ENCODE data around the gene RMND5A. TPM values are rescaled to one million over a fixed set of nuclear protein-coding genes. Genes with fewer than 3 reads are reported as not detected.
"Not testable (repeated sequence)": the region's sequence is repeated elsewhere in the genome, so short reads cannot be mapped to it uniquely, and the experiment has no call there.

Gene RMND5A, protein sequence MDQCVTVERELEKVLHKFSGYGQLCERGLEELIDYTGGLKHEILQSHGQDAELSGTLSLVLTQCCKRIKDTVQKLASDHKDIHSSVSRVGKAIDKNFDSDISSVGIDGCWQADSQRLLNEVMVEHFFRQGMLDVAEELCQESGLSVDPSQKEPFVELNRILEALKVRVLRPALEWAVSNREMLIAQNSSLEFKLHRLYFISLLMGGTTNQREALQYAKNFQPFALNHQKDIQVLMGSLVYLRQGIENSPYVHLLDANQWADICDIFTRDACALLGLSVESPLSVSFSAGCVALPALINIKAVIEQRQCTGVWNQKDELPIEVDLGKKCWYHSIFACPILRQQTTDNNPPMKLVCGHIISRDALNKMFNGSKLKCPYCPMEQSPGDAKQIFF
- 10 to 100 TPM; 24.3 to 42.5 (median 32.0) TPM for total RNA-seq
- polyA plus RNA-seq = 10 to 100 TPM; 13.0 to 13.9 TPM
- total RNA-seq = 83.2 reads per million, percentile 81 among the genes with 10 or more reads in this experiment

DNA sequence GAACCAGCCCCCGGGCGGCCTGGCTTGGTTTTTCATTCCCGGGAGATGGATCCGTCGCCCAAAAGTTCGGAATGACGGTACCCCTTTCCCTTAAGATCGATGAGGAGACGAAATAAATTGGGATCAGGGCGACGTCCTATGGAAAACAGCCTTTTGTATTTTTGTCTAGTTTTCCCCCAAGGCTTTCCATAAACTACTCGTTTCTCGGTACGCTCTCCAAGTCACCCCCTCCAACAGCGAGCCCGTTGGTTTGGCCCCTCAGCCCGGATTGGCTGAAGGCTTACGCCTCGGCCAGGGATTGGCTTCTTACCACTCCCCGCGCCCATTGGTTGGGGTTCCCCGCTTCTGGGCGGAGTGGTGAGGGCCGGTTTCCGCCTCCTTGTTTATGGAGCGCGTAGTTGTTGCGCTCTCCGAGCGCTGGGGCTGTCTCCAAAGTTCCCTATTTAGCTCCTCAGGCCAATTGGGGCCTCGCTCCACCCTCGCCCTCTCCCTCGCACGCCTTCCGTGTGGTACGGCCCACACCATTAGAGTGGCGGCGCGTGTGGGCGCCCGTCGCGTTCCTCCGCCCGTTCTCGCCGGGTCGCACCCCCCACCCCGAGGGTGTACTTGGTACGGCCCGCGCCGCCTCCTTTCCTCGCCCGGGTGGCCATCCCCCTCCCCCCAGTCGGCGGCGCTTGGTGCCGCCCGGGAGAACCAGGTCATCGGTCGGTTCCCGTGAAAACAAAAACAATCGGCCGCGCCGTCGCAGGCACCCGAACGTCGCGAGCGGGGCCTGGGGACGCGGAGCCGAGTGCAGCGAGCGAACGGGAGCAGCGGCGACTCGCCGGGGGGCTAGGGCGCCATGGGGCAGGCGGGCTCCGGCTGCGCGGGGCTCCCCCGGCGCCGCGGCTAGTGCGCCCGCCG, at the start of gene RMND5A:
TSS of gene RMND5A (plus strand) at position 655 of the 903 bp plus-strand sequence. CDS start 377 bp downstream, outside the sequence.
- H3K9me3 Mint-ChIP-seq; H3K27me3 ChIP-seq (ENCODE audit: control insufficient read depth in 2 of 2, insufficient read depth in 2 of 2, low read length in 2 of 2); intact Hi-C loops (cut with micrococcal nuclease); POLR2A ChIA-PET; H3K9me3 ChIP-seq (ENCODE audit: control insufficient read depth in 2 of 3, low read length in 3 of 3); H3K36me3 Mint-ChIP-seq; H3K4me1 ChIP-seq (ENCODE audit: control insufficient read depth in 2 of 2, insufficient read depth in 2 of 2, low read length in 2 of 2); CTCF ChIA-PET; H3K36me3 ChIP-seq (ENCODE audit: control insufficient read depth in 2 of 3, insufficient read depth in 3 of 3, low read length in 3 of 3); H3K27me3 Mint-ChIP-seq: not testable (repeated sequence)
- Mint-ChIP-seq H3K4me1 (peaks cover 0 to 11% (median 7%) of the 10 kb centered on the region in 7 donors), H3K27ac (peak within 1 kb of the TSS in 6 of 9 donors; percentile 65 to 86 (median 81)), H3K4me3 (peak within 1 kb of the TSS; percentile 79 to 88 (median 82))
- peak; percentile 91 for ATAC-seq
- peak within 1 kb of the TSS; percentile 72 for H3K27ac ChIP-seq (ENCODE audit: low read depth, low read length)
- H3K4me3 ChIP-seq (ENCODE audit: low read length) = peak within 1 kb of the TSS; percentile 56
- DNase-seq = peak; percentile 86 to 95 (median 93)

GRCh38 chr2:86671337-86671981, 48.6 kb upstream of the RMND5A start:
- Mint-ChIP-seq H3K9me3 (peaks cover 0 to 7% (median 2%) of the 10 kb centered on the region in 11 donors), H3K27me3 (no peaks in the 10 kb centered on the region), H3K36me3 (peaks cover 0 to 4% (median 4%) of the 10 kb centered on the region in 5 donors), H3K4me3 (no peak overlapping the region), H3K4me1 (peaks cover 0 to 4% (median 0%) of the 10 kb centered on the region in 7 donors), H3K27ac (no peak overlapping the region)
- ChIA-PET POLR2A (no interaction called here), CTCF (no interaction called here)
- DNase-seq = no peak
- intact Hi-C loops (cut with micrococcal nuclease) = loop anchor here in 1 of 2 donors (10.0 kb wide), 1 partner anchor 297 kb away; no protein-coding TSS in a partner anchor
- Histone ChIP-seq H3K9me3 (ENCODE audit: control insufficient read depth in 2 of 3, low read length in 3 of 3) (no peaks in the 10 kb centered on the region), H3K36me3 (ENCODE audit: control insufficient read depth in 2 of 3, insufficient read depth in 3 of 3, low read length in 3 of 3) (no peaks in the 10 kb centered on the region), H3K27me3 (ENCODE audit: control insufficient read depth in 2 of 2, insufficient read depth in 2 of 2, low read length in 2 of 2) (no peaks in the 10 kb centered on the region), H3K4me1 (ENCODE audit: control insufficient read depth in 2 of 2, insufficient read depth in 2 of 2, low read length in 2 of 2) (no peaks in the 10 kb centered on the region), H3K4me3 (ENCODE audit: low read length) (no peak overlapping the region), H3K27ac (ENCODE audit: low read depth, low read length) (no peak overlapping the region)
- no peak for ATAC-seq

GRCh38 chr2:86672027-86672545, 48.0 kb upstream of the RMND5A start:
- Histone ChIP-seq H3K27me3 (ENCODE audit: control insufficient read depth in 2 of 2, insufficient read depth in 2 of 2, low read length in 2 of 2) (no peaks in the 10 kb centered on the region), H3K4me3 (ENCODE audit: low read length) (no peak overlapping the region), H3K36me3 (ENCODE audit: control insufficient read depth in 2 of 3, insufficient read depth in 3 of 3, low read length in 3 of 3) (no peaks in the 10 kb centered on the region), H3K9me3 (ENCODE audit: control insufficient read depth in 2 of 3, low read length in 3 of 3) (no peaks in the 10 kb centered on the region), H3K4me1 (ENCODE audit: control insufficient read depth in 2 of 2, insufficient read depth in 2 of 2, low read length in 2 of 2) (no peaks in the 10 kb centered on the region), H3K27ac (ENCODE audit: low read depth, low read length) (no peak overlapping the region)
- Mint-ChIP-seq H3K9me3 (peaks cover 0 to 5% (median 1%) of the 10 kb centered on the region in 11 donors), H3K4me1 (peaks cover 0 to 4% (median 0%) of the 10 kb centered on the region in 7 donors), H3K36me3 (peaks cover 0 to 4% (median 4%) of the 10 kb centered on the region in 5 donors), H3K27ac (no peak overlapping the region), H3K27me3 (no peaks in the 10 kb centered on the region), H3K4me3 (no peak overlapping the region)
- ATAC-seq (no peak), DNase-seq (no peak)
- POLR2A ChIA-PET = no interaction called here
- CTCF ChIA-PET = no interaction called here
- intact Hi-C loops (cut with micrococcal nuclease) = loop anchor here in 1 of 2 donors (10.0 kb wide), 1 partner anchor 297 kb away; no protein-coding TSS in a partner anchor

GRCh38 chr2:86673011-86673410, 47.1 kb upstream of the RMND5A start:
- Mint-ChIP-seq H3K4me3 (no peak overlapping the region), H3K4me1 (peaks cover 0 to 4% (median 0%) of the 10 kb centered on the region in 7 donors), H3K27ac (no peak overlapping the region), H3K27me3 (peaks cover 0 to 3% (median 0%) of the 10 kb centered on the region in 5 donors), H3K9me3 (peaks cover 0 to 2% (median 0%) of the 10 kb centered on the region in 11 donors), H3K36me3 (peaks cover 0 to 4% (median 0%) of the 10 kb centered on the region in 5 donors)
- Histone ChIP-seq H3K36me3 (ENCODE audit: control insufficient read depth in 2 of 3, insufficient read depth in 3 of 3, low read length in 3 of 3) (no peaks in the 10 kb centered on the region), H3K4me3 (ENCODE audit: low read length) (no peak overlapping the region), H3K4me1 (ENCODE audit: control insufficient read depth in 2 of 2, insufficient read depth in 2 of 2, low read length in 2 of 2) (no peaks in the 10 kb centered on the region), H3K27ac (ENCODE audit: low read depth, low read length) (no peak overlapping the region), H3K27me3 (ENCODE audit: control insufficient read depth in 2 of 2, insufficient read depth in 2 of 2, low read length in 2 of 2) (no peaks in the 10 kb centered on the region), H3K9me3 (ENCODE audit: control insufficient read depth in 2 of 3, low read length in 3 of 3) (no peaks in the 10 kb centered on the region)
- no peak for ATAC-seq
- DNase-seq = no peak
- intact Hi-C loops (cut with micrococcal nuclease) = loop anchor here in 1 of 2 donors (10.0 kb wide), 1 partner anchor 298 kb away; no protein-coding TSS in a partner anchor
- POLR2A ChIA-PET = no interaction called here
- CTCF ChIA-PET = no interaction called here

DNA sequence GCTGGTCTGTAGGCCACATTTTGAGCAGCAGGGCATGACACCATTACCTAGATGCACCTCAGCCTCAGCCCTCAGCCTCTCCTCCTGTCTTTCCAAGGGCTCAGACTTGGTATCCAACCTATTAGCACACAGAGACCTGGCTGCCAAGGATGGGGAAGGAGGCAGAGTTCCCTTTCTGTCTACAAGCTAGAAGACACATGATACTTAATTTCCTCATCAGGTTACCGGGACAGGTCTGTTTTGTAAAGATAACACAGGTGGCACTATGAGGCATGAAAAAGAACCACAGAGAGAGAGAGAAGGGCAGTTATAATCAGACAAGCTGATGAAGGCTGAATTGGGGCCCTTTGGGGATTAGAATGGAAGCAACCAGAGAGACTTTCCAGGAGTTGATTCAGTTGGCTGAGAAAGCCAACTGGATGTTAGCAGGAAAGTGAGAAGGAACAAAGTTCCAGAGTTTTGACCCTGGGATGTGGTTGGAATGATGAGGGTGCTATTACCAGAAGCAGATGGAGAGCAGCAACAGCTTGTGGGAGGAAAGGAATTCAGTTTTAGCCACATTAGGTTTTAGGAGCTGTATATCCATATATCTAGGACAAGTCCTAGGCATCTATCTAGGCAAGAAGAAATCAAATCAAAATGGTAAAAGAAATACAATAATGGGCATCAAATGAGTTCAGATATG, 46.0 kb upstream of the RMND5A start:
- Histone ChIP-seq H3K36me3 (ENCODE audit: control insufficient read depth in 2 of 3, insufficient read depth in 3 of 3, low read length in 3 of 3) (no peaks in the 10 kb centered on the region), H3K9me3 (ENCODE audit: control insufficient read depth in 2 of 3, low read length in 3 of 3) (no peaks in the 10 kb centered on the region), H3K4me1 (ENCODE audit: control insufficient read depth in 2 of 2, insufficient read depth in 2 of 2, low read length in 2 of 2) (no peaks in the 10 kb centered on the region), H3K4me3 (ENCODE audit: low read length) (no peak overlapping the region), H3K27me3 (ENCODE audit: control insufficient read depth in 2 of 2, insufficient read depth in 2 of 2, low read length in 2 of 2) (no peaks in the 10 kb centered on the region), H3K27ac (ENCODE audit: low read depth, low read length) (no peak overlapping the region)
- DNase-seq (no peak), ATAC-seq (no peak)
- peaks cover 0 to 2% (median 0%) of the 10 kb centered on the region in 11 donors for H3K9me3 Mint-ChIP-seq
- intact Hi-C loops (cut with micrococcal nuclease) = loop anchor here in 1 of 2 donors (10.0 kb wide), 1 partner anchor 299 kb away; no protein-coding TSS in a partner anchor
- H3K4me1 Mint-ChIP-seq = peaks cover 0 to 4% (median 0%) of the 10 kb centered on the region in 7 donors
- ChIA-PET CTCF (interaction anchor here (2.4 kb wide), 1 partner anchor 156 kb away, joined by 27 read pairs; no protein-coding TSS in a partner anchor), POLR2A (no interaction called here)
- H3K27me3 Mint-ChIP-seq = peaks cover 0 to 3% (median 0%) of the 10 kb centered on the region in 5 donors
- H3K4me3 Mint-ChIP-seq = no peak overlapping the region
- H3K27ac Mint-ChIP-seq = no peak overlapping the region
- H3K36me3 Mint-ChIP-seq = peaks cover 0 to 4% (median 0%) of the 10 kb centered on the region in 5 donors
